ENCODE measurements around the gene HDAC1. TPM values are rescaled to one million over a fixed set of nuclear protein-coding genes. Genes with fewer than 3 reads are reported as not detected.

The HDAC1 gene
- total and polyA plus RNA-seq, 2 of the 13 experiments (the other 11 are each of a cell fraction or from before 2014, with no cell fraction given) = 93.5 to 189 TPM

DNA sequence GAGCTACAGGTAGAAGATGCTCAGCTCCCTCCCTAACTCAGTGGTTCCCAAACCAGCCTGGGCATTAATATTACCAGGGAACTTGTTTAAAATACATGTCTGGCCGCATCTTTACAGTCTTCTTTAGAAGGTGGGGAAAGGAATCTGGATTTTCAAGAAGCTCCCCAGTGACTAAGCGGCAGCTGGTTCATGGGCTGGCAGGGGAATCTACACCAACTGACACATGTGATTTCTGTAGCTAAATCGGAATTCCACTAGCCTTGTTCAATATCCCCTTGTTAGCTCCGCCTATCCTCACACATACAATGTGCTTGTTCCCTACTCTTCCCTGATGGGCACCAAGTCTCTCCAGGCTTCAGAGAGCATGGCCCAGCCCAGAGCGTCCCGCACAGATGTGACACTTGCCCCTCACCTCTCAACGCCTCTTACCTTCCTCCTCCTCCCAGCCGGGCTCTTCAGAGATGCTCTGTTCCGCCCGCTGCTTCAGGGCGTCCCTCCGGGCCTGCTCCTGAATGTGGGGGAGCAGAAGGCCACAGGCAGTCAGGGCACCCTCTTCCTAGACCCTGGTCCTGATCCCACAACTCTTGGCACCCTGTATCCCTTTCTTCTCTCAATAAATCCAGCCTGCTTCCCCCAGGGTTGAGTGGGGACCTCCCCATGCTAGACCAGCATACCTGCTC is 85.8 kb downstream of the HDAC1 start (continued):
- TF ChIP-seq KLF16 (CRISPR knock-in tag; IDR thresholded peaks at IDR 0.05) (no peak), RORA (CRISPR knock-in tag; IDR thresholded peaks at IDR 0.05) (no peak), REL (CRISPR knock-in tag; conservative IDR thresholded peaks at IDR 0.05) (no peak), STAT6 (CRISPR knock-in tag; IDR thresholded peaks at IDR 0.05; ENCODE audit: borderline replicate concordance) (no peak)

GRCh38 chr1:32380057-32380456 is 88.2 kb downstream of the HDAC1 start:
- intact Hi-C loops (cut with micrococcal nuclease; ENCODE audit: unreplicated experiment) = no loop called here
- no peak overlapping the region for H3K4me2 ChIP-seq (ENCODE audit: low read depth, low read length)
- no peak overlapping the region for H3K9ac ChIP-seq (ENCODE audit: insufficient read depth, low read depth, low read length)
- H3K27ac ChIP-seq (ENCODE audit: extremely low read length, insufficient read depth, low read length) = no peak overlapping the region
- H3K9me3 ChIP-seq (ENCODE audit: low read length) = no peaks in the 10 kb centered on the region
- BruUV-seq (replicated peaks) = no TSS peak
- H3K36me3 ChIP-seq (replicated peaks in 1 of 2; ENCODE audit: control insufficient read depth in 1 of 2, insufficient read depth in 2 of 2, low read length in 2 of 2) = peaks cover 53 to 97% of the 10 kb centered on the region in 2 experiments
- H3K27me3 ChIP-seq (ENCODE audit: control insufficient read depth in 1 of 2, insufficient read depth in 2 of 2, low read length in 2 of 2) = no peaks in the 10 kb centered on the region
- no peak for ATAC-seq
- no peak overlapping the region for H3K4me3 ChIP-seq (replicated peaks in 1 of 3; ENCODE audit: insufficient read depth in 1 of 3, low read depth in 2 of 3, low read length in 3 of 3)
- no peaks in the 10 kb centered on the region; the same call in 1 of the 2 replicates for H4K20me1 ChIP-seq (ENCODE audit: insufficient read depth, low read length)
- H3K79me2 ChIP-seq (ENCODE audit: insufficient read depth, low read length) = no peaks in the 10 kb centered on the region
- POLR2A ChIA-PET = interaction anchor here (0.9 kb wide), 1 partner anchor 44 kb away, joined by 3 read pairs; the partner anchor contains the start of gene MARCKSL1
- in situ Hi-C loops (cut with HindIII; ENCODE audit: extremely low pct_ligation_motif_present, low pct_unique_long_range_greater_than_20kb) = no loop called here
- no peak for FAIRE-seq
- no peaks in the 10 kb centered on the region for H3K4me1 ChIP-seq (ENCODE audit: insufficient read depth, low read length)
- DNase-seq (ENCODE audit: low spot score) = no peak
- H2AFZ ChIP-seq (ENCODE audit: low read length) = no peak overlapping the region
- CTCF ChIA-PET (ENCODE audit: low intra/inter-chr PET ratio, low total read pairs) = no interaction called here
- WGBS (ENCODE audit: low lambda C conversion rate) = 96% methylated on average over 9 of the region's 9 CpGs
- TF ChIP-seq ZNF775 (CRISPR knock-in tag; IDR thresholded peaks at IDR 0.05; ENCODE audit: borderline replicate concordance) (no peak), ZKSCAN5 (CRISPR knock-in tag; IDR thresholded peaks at IDR 0.05) (no peak), TERF1 (CRISPR knock-in tag; IDR thresholded peaks at IDR 0.05) (no peak), ZNF687 (CRISPR knock-in tag; IDR thresholded peaks at IDR 0.05) (no peak), GATAD1 (CRISPR knock-in tag; IDR thresholded peaks at IDR 0.05) (no peak), ZNF550 (CRISPR knock-in tag; IDR thresholded peaks at IDR 0.05; ENCODE audit: borderline replicate concordance) (no peak), ZNF629 (CRISPR knock-in tag; conservative IDR thresholded peaks at IDR 0.05) (no peak), TCF7L2 (IDR thresholded peaks at IDR 0.05; ENCODE audit: low read depth, low read length) (no peak), ZNF138 (CRISPR knock-in tag; IDR thresholded peaks at IDR 0.05; ENCODE audit: low read depth) (no peak)
- TF ChIP-seq, protein P1, sequence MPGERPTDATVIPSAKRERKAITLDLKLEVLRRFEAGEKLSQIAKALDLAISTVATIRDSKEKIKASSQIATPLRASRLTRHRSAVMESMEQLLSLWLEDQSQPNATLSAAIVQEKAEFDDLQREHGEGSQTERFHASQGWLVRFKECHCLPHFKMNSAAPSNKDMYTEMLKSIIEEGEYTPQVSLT (CRISPR knock-in tag; IDR thresholded peaks at IDR 0.05; ENCODE audit: borderline replicate concordance, low read depth) = no peak

All from HepG2 (cell line).